NCI-H2227 treated with DMSO at 0.1 percent for 48 hours (cell line): Measurements from ENCODE around the gene NXN.
A peak's percentile ranks its signal among the peaks of the same experiment; 100 is the strongest.

ENCODE experiments used
- DNase-seq: peaks from one replicate; lab custom pipeline; 2025; lab: John Stamatoyannopoulos, UW

The NXN gene

GRCh38 chr17:979539-980405 lies at the start of gene NXN:
NXN (minus strand) TSS chr17:979776.
- DNase-seq, result peak; percentile 78

GRCh38 chr17:1027044-1027443 lies 47.5 kb upstream of the NXN start:
- DNase-seq, result no peak

GRCh38 chr17:1026599-1026975 lies 47.0 kb upstream of the NXN start:
- DNase-seq, result no peak

GRCh38 chr17:1025733-1026598 lies 46.4 kb upstream of the NXN start:
- DNase-seq, result no peak

- DNase-seq, result no peak
Observed at GRCh38 chr17:1024076-1024475, 44.5 kb upstream of the NXN start.

GRCh38 chr17:1022278-1023024 lies 42.9 kb upstream of the NXN start:
- no peak for DNase-seq

- DNase-seq, result no peak
Observed at GRCh38 chr17:1021147-1021546, 41.6 kb upstream of the NXN start.

- DNase-seq, result no peak
Observed at GRCh38 chr17:1019451-1019850, 39.9 kb upstream of the NXN start.

GRCh38 chr17:1018547-1018946 lies 39.0 kb upstream of the NXN start:
- no peak for DNase-seq

- DNase-seq, result no peak
Observed at GRCh38 chr17:1013729-1014090, 34.1 kb upstream of the NXN start.

GRCh38 chr17:1012823-1013728 lies 33.5 kb upstream of the NXN start:
- no peak for DNase-seq

GRCh38 chr17:1011760-1012735 lies 32.5 kb upstream of the NXN start:
- no peak for DNase-seq

- DNase-seq, result no peak
Observed at GRCh38 chr17:1011138-1011537, 31.6 kb upstream of the NXN start.

- DNase-seq, result no peak
Observed at GRCh38 chr17:1010586-1010985, 31.0 kb upstream of the NXN start.

- DNase-seq, result no peak
Observed at GRCh38 chr17:1010086-1010450, 30.5 kb upstream of the NXN start.

- no peak for DNase-seq
Observed at GRCh38 chr17:1009229-1010085, 29.9 kb upstream of the NXN start.

GRCh38 chr17:1008008-1008761 lies 28.6 kb upstream of the NXN start:
- DNase-seq, result no peak

GRCh38 chr17:1007310-1008007 lies 27.9 kb upstream of the NXN start:
- DNase-seq, result no peak
